OCI-LY7 (cell line): Measurements from ENCODE around the gene SPATA2. TPM values are rescaled to one million over a fixed set of nuclear protein-coding genes. Genes with fewer than 3 reads are reported as not detected.

ENCODE experiments used
- BruUV-seq: library from RNA; stranded (reverse); fragments of 400-500 nt; replicated peaks from 2 replicates; lab custom pipeline; 2021; lab: Mats Ljungman, UMichigan
- CTCF ChIA-PET: fragments of 300-600 bp; sonication (Branson Sonifier 250); formaldehyde crosslinking; loops from one replicate; lab custom pipeline; 2022; ENCODE audit warnings: antibody characterized with exemption; ENCODE audit not compliant: unreplicated experiment; lab: Charles Lee
- POLR2A ChIA-PET: fragments of 300-600 bp; sonication (Branson Sonifier 250); formaldehyde crosslinking; loops from one replicate; lab custom pipeline; 2022; ENCODE audit warnings: antibody characterized with exemption; lab: Charles Lee
- DNase-seq: peaks from one replicate; pipeline ENCODE4 v3.0.0-alpha.2; 2015; ENCODE audit warnings: low spot score
- H2AFZ ChIP-seq: fragments of 200-600 bp; sonication (generic), shearing (Covaris generic); 2 replicates; pipeline ENCODE4 v1.6.1; 2014; ENCODE audit warnings: mild to moderate bottlenecking, antibody characterized with exemption, low read length, moderate library complexity
- H3K27ac ChIP-seq: fragments of 200-600 bp; sonication (generic); 2 replicates; pipeline ENCODE4 v1.5.1; 2014; ENCODE audit warnings: mixed run types, low read depth, mild to moderate bottlenecking, moderate library complexity, low read length, inconsistent platforms; ENCODE audit not compliant: poor library complexity, severe bottlenecking
- H3K36me3 ChIP-seq: fragments of 200-600 bp; sonication (generic); 2 replicates; pipeline ENCODE4 v1.6.1; 2014; ENCODE audit warnings: mild to moderate bottlenecking, antibody characterized with exemption, low read length, moderate library complexity, mixed read lengths; ENCODE audit not compliant: insufficient read depth
- H3K4me1 ChIP-seq: fragments of 200-600 bp; sonication (generic); 2 replicates; pipeline ENCODE4 v1.5.1; 2014; ENCODE audit warnings: mild to moderate bottlenecking, low read length; ENCODE audit not compliant: insufficient read depth, poor library complexity, severe bottlenecking
- H3K4me2 ChIP-seq: fragments of 200-600 bp; sonication (generic); 2 replicates; pipeline ENCODE4 v1.6.1; 2014; ENCODE audit warnings: mild to moderate bottlenecking, low read length
- H3K4me3 ChIP-seq: fragments of 200-600 bp; sonication (generic); 2 replicates; pipeline ENCODE4 v1.5.1; 2014; ENCODE audit warnings: mild to moderate bottlenecking, low read depth, low read length; ENCODE audit not compliant: poor library complexity, severe bottlenecking
- H3K79me2 ChIP-seq: fragments of 200-600 bp; sonication (generic); 2 replicates; pipeline ENCODE4 v1.6.1; 2016; ENCODE audit warnings: low read depth, mild to moderate bottlenecking, low read length, moderate library complexity, mixed read lengths; ENCODE audit not compliant: insufficient read depth
- H3K9me2 ChIP-seq: fragments of 200-600 bp; sonication (generic); 2 replicates; pipeline ENCODE4 v1.6.1; 2016; ENCODE audit warnings: mild to moderate bottlenecking, low read length, mixed read lengths; ENCODE audit not compliant: insufficient read depth
- H3K9me3 ChIP-seq: fragments of 200-600 bp; sonication (generic); 2 replicates; pipeline ENCODE4 v1.6.1; 2014; ENCODE audit warnings: mild to moderate bottlenecking, mixed run types, low read length, mixed read lengths
- H4K20me1 ChIP-seq: fragments of 200-600 bp; sonication (generic); 2 replicates; pipeline ENCODE4 v1.6.1; 2014; ENCODE audit warnings: mild to moderate bottlenecking, antibody characterized with exemption, low read length, moderate library complexity, mixed read lengths; ENCODE audit not compliant: insufficient read depth
- CTCF ChIP-seq: fragments of 200-600 bp; sonication (generic); conservative IDR thresholded peaks from 2 replicates; pipeline ENCODE4 v1.5.1; 2014; ENCODE audit warnings: mild to moderate bottlenecking, antibody characterized with exemption, low read length, moderate library complexity, mixed read lengths
- EZH2phosphoT487 ChIP-seq: fragments of 200-600 bp; sonication (generic); IDR thresholded peaks from 2 replicates; pipeline ENCODE4 v1.6.1; 2018; ENCODE audit warnings: low read depth, borderline replicate concordance, mild to moderate bottlenecking, mixed run types, antibody characterized with exemption, low read length, moderate library complexity, mixed read lengths
- intact Hi-C: fragments of 100-400 bp; cut with micrococcal nuclease; formaldehyde crosslinking; loops from one replicate; pipeline ENCODE4 v1.10.0; 2022; ENCODE audit not compliant: unreplicated experiment
- total RNA-seq, 2 experiments: library from RNA; depleted of rRNA in 1 of 2; stranded (reverse); fragments of >200 nt in 1 of 2; shearing (Covaris generic) in 1 of 2; gene quantifications; 2 replicates each; pipeline ENCODE4 v1.2.3, GENCODE V29; 2014 to 2022

SPATA2 gene
- total RNA-seq, 2 experiments from 2014 or later = 3.9 to 8.1 TPM

DNA sequence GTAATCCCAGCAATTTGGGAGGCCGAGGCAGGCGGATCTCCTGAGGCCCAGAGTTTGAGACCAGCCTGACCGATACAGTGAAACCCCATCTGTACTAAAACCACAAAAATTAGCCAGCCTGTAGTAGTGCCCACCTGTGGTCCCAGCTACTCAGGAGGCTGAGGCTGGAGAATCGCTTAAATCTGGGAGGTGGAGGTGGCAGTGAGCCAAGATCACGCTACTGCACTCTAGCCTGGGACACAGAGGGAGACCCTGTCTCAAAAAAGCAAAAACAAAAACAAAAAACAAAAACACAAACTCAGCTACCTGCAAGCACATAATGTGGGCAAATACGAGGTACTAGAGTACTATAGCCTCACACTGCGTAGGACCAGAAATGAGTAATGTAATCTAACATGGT is 3.7 kb upstream of the SPATA2 start:
- no peaks in the 10 kb centered on the region for H4K20me1 ChIP-seq
- H3K27ac ChIP-seq = no peak overlapping the region
- TF ChIP-seq EZH2phosphoT487 (no peak), CTCF (no peak)
- H3K36me3 ChIP-seq = no peaks in the 10 kb centered on the region
- no peak overlapping the region for H3K4me2 ChIP-seq
- no peak for DNase-seq
- H3K79me2 ChIP-seq = peaks cover 11% of the 10 kb centered on the region; the same call in 1 of the 2 replicates
- H2AFZ ChIP-seq = no peak overlapping the region
- no peak overlapping the region for H3K4me3 ChIP-seq
- intact Hi-C loops = no loop called here
- POLR2A ChIA-PET = interaction anchor here (0.7 to 1.0 kb wide), 2 partner anchors 12 to 14 kb away, joined by 4 to 5 read pairs; no protein-coding TSS in a partner anchor
- H3K9me3 ChIP-seq = no peaks in the 10 kb centered on the region
- no peaks in the 10 kb centered on the region for H3K9me2 ChIP-seq
- CTCF ChIA-PET = no interaction called here
- H3K4me1 ChIP-seq = peaks cover 22% of the 10 kb centered on the region
- BruUV-seq = no TSS peak

GRCh38 chr20:49918446-49918845 is 3.1 kb upstream of the SPATA2 start:
- peaks cover 27% of the 10 kb centered on the region for H3K4me1 ChIP-seq
- H3K36me3 ChIP-seq = no peaks in the 10 kb centered on the region
- no peaks in the 10 kb centered on the region for H3K9me3 ChIP-seq
- ChIA-PET POLR2A (interaction anchor here (0.6 to 1.0 kb wide), 3 partner anchors 13 to 251 kb away, joined by 4 to 7 read pairs (median 5); no protein-coding TSS in a partner anchor), CTCF (no interaction called here)
- BruUV-seq = no TSS peak
- no peak overlapping the region for H3K4me3 ChIP-seq
- no peak for DNase-seq
- intact Hi-C loops = no loop called here
- H2AFZ ChIP-seq = no peak overlapping the region
- no peak for TF ChIP-seq CTCF
- no peak for TF ChIP-seq EZH2phosphoT487
- H3K9me2 ChIP-seq = no peaks in the 10 kb centered on the region
- 0 out of 2 replicates have a peak, but pooled peaks cover 2% of the 10 kb centered on the region for H4K20me1 ChIP-seq
- peaks cover 17% of the 10 kb centered on the region for H3K79me2 ChIP-seq
- H3K4me2 ChIP-seq = no peak overlapping the region
- H3K27ac ChIP-seq = no peak overlapping the region
